ENCODE results near the gene ITGBL1. TPM values are rescaled to one million over a fixed set of nuclear protein-coding genes. Genes with fewer than 3 reads are reported as not detected.

ITGBL1 gene
- total RNA-seq, 4 donors from 2014 or later: 26.4 to 81.4 (median 76.1) TPM

DNA sequence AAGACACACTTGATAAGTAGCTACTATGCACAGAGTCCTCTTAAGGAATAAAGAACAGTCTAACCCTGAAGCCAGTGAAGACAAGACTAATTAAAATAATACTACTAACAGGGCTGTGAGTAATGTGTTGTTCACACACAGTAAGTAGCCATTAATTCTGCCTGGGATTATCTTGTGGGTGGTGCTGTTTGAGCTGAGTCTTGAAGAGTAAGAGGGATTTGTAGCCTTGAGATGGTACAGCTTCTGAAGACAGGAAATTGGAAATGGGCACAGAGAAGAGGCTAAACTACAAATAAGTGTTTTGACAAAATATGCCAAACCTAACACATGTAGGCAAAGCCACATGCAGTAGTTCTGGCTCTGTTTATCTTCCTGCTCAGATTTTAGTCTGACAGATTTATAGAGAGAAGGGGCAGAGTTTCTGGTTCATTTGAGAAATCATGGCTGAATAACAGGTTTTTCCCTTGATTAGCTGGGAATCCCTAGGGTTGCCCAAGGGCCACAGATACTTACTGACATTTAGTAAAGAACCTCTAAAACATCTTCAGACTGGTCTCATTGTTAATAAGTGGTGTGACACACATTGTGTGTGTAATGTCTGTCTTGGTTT lies 38.0 kb downstream of the ITGBL1 start:
- H3K9me3 ChIP-seq: no peaks in the 10 kb centered on the region
- DNase-seq (ENCODE audit: low spot score in 2 of 2): no peak
- no peaks in the 10 kb centered on the region for H3K27me3 ChIP-seq
- TF ChIP-seq POLR2A (IDR thresholded peaks at IDR 0.05): no peak
- no peak for TF ChIP-seq EP300 (IDR thresholded peaks at IDR 0.05)
- TF ChIP-seq, protein P1, sequence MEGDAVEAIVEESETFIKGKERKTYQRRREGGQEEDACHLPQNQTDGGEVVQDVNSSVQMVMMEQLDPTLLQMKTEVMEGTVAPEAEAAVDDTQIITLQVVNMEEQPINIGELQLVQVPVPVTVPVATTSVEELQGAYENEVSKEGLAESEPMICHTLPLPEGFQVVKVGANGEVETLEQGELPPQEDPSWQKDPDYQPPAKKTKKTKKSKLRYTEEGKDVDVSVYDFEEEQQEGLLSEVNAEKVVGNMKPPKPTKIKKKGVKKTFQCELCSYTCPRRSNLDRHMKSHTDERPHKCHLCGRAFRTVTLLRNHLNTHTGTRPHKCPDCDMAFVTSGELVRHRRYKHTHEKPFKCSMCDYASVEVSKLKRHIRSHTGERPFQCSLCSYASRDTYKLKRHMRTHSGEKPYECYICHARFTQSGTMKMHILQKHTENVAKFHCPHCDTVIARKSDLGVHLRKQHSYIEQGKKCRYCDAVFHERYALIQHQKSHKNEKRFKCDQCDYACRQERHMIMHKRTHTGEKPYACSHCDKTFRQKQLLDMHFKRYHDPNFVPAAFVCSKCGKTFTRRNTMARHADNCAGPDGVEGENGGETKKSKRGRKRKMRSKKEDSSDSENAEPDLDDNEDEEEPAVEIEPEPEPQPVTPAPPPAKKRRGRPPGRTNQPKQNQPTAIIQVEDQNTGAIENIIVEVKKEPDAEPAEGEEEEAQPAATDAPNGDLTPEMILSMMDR (IDR thresholded peaks at IDR 0.05): no peak
- no peak overlapping the region for H3K27ac ChIP-seq
- no peaks in the 10 kb centered on the region for H3K36me3 ChIP-seq
- no peaks in the 10 kb centered on the region for H3K4me1 ChIP-seq
- no peak overlapping the region for H3K4me3 ChIP-seq

DNA sequence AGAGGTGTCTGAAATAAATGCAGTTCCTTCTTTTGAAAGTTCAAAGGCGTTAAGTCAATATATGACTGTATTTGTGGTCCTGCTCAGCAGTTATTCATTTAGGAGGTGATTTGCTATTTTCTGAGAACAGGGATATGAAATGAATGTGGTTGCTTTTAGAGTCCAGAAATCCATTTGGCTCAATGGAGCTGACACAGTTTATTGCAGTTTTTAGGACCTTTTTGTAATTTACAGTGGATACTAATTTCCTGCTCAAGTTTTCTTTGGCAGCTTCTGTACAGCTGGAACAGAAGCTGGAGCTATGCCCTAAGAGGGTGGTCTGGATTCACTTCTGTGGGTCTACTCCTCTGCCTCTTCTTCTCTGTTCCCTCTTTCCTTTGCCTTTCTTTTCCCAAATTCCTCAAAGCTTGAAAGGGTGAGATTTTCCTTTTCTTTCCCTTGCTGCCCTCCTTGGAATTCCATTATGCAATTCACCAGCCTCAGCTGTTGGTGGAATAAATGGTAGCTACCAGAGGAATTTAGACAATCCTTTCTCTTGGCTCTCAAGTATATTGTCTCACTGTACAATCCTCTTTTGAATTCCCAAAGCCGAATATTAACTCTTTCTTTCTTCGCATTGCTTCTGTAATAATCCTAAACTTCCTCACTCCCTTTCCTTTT lies 39.9 kb downstream of the ITGBL1 start:
- Histone ChIP-seq H3K4me3 (no peak overlapping the region), H3K27ac (no peak overlapping the region), H3K36me3 (no peaks in the 10 kb centered on the region), H3K4me1 (no peaks in the 10 kb centered on the region), H3K9me3 (no peaks in the 10 kb centered on the region), H3K27me3 (no peaks in the 10 kb centered on the region)
- 41 to 47% methylated on average over 3 of the region's 3 CpGs for WGBS, 2 donors
- no peak for DNase-seq (ENCODE audit: low spot score in 2 of 2)
- peak in 1 of 2 donors; percentile 16 for TF ChIP-seq EP300 (IDR thresholded peaks at IDR 0.05)
- TF ChIP-seq POLR2A (IDR thresholded peaks at IDR 0.05): no peak
- TF ChIP-seq, protein P1 (IDR thresholded peaks at IDR 0.05): no peak

DNA sequence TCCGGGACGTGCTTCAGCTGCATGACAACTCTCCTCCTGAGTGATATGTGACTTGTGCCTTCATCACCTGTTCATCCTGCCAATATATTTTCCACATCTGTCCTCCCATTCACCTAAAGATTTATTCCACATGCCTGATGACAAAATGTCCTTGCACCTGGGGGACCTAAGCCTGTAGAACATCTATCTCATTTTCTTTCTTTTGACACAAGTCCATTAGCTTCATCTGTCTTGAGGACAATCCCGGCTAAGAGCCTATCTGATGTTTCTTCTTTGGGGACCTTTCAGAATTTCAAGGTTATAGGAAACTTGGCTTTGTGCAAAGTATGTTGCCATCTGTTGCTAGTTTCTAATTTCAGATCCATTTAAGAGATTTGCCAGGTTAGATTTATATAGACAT lies 41.1 kb downstream of the ITGBL1 start:
- no peaks in the 10 kb centered on the region for H3K36me3 ChIP-seq
- H3K27me3 ChIP-seq: no peaks in the 10 kb centered on the region
- no peak overlapping the region for H3K27ac ChIP-seq
- H3K9me3 ChIP-seq: no peaks in the 10 kb centered on the region
- DNase-seq (ENCODE audit: low spot score in 2 of 2): no peak
- 80 to 85% methylated on average over 3 of the region's 3 CpGs for whole genome bisulfite sequencing, 2 donors
- TF ChIP-seq EP300 (IDR thresholded peaks at IDR 0.05) (no peak), POLR2A (IDR thresholded peaks at IDR 0.05) (no peak)
- TF ChIP-seq, protein P1 (IDR thresholded peaks at IDR 0.05): no peak
- no peak overlapping the region for H3K4me3 ChIP-seq
- H3K4me1 ChIP-seq: no peaks in the 10 kb centered on the region

- no peak for DNase-seq (ENCODE audit: low spot score in 2 of 2)
- Histone ChIP-seq H3K9me3 (no peaks in the 10 kb centered on the region), H3K36me3 (no peaks in the 10 kb centered on the region), H3K4me1 (no peaks in the 10 kb centered on the region), H3K27me3 (no peaks in the 10 kb centered on the region), H3K27ac (no peak overlapping the region), H3K4me3 (no peak overlapping the region)
- 78% methylated on average over 2 of the region's 2 CpGs for WGBS, 2 donors
- TF ChIP-seq, protein P1 (IDR thresholded peaks at IDR 0.05): no peak
- TF ChIP-seq POLR2A (IDR thresholded peaks at IDR 0.05): no peak
- TF ChIP-seq EP300 (IDR thresholded peaks at IDR 0.05): no peak
Observed at GRCh38 chr13:101499406-101499805, 46.9 kb downstream of the ITGBL1 start.

DNA sequence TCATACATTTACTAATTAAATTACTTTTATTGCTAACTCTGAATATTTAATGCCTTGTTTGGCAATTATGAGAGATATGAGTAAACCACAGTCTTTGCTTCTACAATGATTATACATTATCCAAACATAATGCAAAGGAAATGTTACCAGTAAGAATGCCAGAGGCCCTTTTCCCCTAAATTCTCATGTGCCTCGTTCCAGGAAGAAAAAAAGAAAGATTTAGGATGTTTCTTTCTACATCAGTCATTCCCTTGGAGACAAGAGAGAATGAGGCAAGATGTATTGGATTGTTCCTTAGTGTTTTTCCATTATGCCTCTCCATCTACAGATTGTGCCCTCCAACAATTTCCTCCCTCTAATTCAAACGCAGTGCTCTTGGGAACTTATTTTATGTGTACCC lies 50.1 kb downstream of the ITGBL1 start:
- no peak for DNase-seq (ENCODE audit: low spot score in 2 of 2)
- no peaks in the 10 kb centered on the region for H3K9me3 ChIP-seq
- H3K4me3 ChIP-seq: no peak overlapping the region
- no peaks in the 10 kb centered on the region for H3K4me1 ChIP-seq
- WGBS, 2 donors: 58% methylated on average over 2 of the region's 2 CpGs
- H3K27ac ChIP-seq: no peak overlapping the region
- no peaks in the 10 kb centered on the region for H3K36me3 ChIP-seq
- TF ChIP-seq POLR2A (IDR thresholded peaks at IDR 0.05) (no peak), EP300 (IDR thresholded peaks at IDR 0.05) (no peak)
- TF ChIP-seq, protein P1 (IDR thresholded peaks at IDR 0.05): no peak
- no peaks in the 10 kb centered on the region for H3K27me3 ChIP-seq

Measured in tibial nerve (tissue), 4 donors.